ENCODE results near the gene DPYD.

DPYD gene

GRCh38 chr1:97630281-97630680 is 290.6 kb downstream of the DPYD start:
- no peak for DNase-seq (ENCODE audit: low read depth in 2 of 2, low spot score in 1 of 2)

GRCh38 chr1:97623220-97623619 is 297.6 kb downstream of the DPYD start:
- DNase-seq (ENCODE audit: low read depth in 2 of 2, low spot score in 1 of 2): no peak

GRCh38 chr1:97621955-97622354 is 298.9 kb downstream of the DPYD start:
- no peak for DNase-seq (ENCODE audit: low read depth in 2 of 2, low spot score in 1 of 2)

GRCh38 chr1:97619706-97620105 is 301.1 kb downstream of the DPYD start:
- DNase-seq (ENCODE audit: low read depth in 2 of 2, low spot score in 1 of 2): no peak

- no peak for DNase-seq (ENCODE audit: low read depth in 2 of 2, low spot score in 1 of 2)
These were observed 310.1 kb downstream of the DPYD start for GRCh38 chr1:97610748-97611147.

- no peak for DNase-seq (ENCODE audit: low read depth in 2 of 2, low spot score in 1 of 2)
These were observed 310.7 kb downstream of the DPYD start for GRCh38 chr1:97610102-97610501.

GRCh38 chr1:97608272-97608671 is 312.6 kb downstream of the DPYD start:
- DNase-seq (ENCODE audit: low read depth in 2 of 2, low spot score in 1 of 2): no peak

- DNase-seq (ENCODE audit: low read depth in 2 of 2, low spot score in 1 of 2): no peak
These were observed 317.1 kb downstream of the DPYD start for GRCh38 chr1:97603776-97604175.

GRCh38 chr1:97603218-97603617 is 317.6 kb downstream of the DPYD start:
- DNase-seq (ENCODE audit: low read depth in 2 of 2, low spot score in 1 of 2): no peak

- DNase-seq (ENCODE audit: low read depth in 2 of 2, low spot score in 1 of 2): no peak
These were observed 321.4 kb downstream of the DPYD start for GRCh38 chr1:97599447-97599846.

GRCh38 chr1:97593192-97593591 is 327.6 kb downstream of the DPYD start:
- no peak for DNase-seq (ENCODE audit: low read depth in 2 of 2, low spot score in 1 of 2)

- DNase-seq (ENCODE audit: low read depth in 2 of 2, low spot score in 1 of 2): no peak
These were observed 332.1 kb downstream of the DPYD start for GRCh38 chr1:97588772-97589171.

GRCh38 chr1:97581614-97582051 is 339.2 kb downstream of the DPYD start:
- no peak for DNase-seq (ENCODE audit: low read depth in 2 of 2, low spot score in 1 of 2)

GRCh38 chr1:97577613-97578012 is 343.2 kb downstream of the DPYD start:
- no peak for DNase-seq (ENCODE audit: low read depth in 2 of 2, low spot score in 1 of 2)

GRCh38 chr1:97573553-97573952 is 347.3 kb downstream of the DPYD start:
- no peak for DNase-seq (ENCODE audit: low read depth in 2 of 2, low spot score in 1 of 2)

GRCh38 chr1:97572561-97572960 is 348.3 kb downstream of the DPYD start:
- no peak for DNase-seq (ENCODE audit: low read depth in 2 of 2, low spot score in 1 of 2)

- no peak for DNase-seq (ENCODE audit: low read depth in 2 of 2, low spot score in 1 of 2)
These were observed 349.1 kb downstream of the DPYD start for GRCh38 chr1:97571760-97572159.

- DNase-seq (ENCODE audit: low read depth in 2 of 2, low spot score in 1 of 2): no peak
These were observed 350.1 kb downstream of the DPYD start for GRCh38 chr1:97570691-97571090.

GRCh38 chr1:97567000-97567749 is 353.7 kb downstream of the DPYD start:
- no peak for DNase-seq (ENCODE audit: low read depth in 2 of 2, low spot score in 1 of 2)

- DNase-seq (ENCODE audit: low read depth in 2 of 2, low spot score in 1 of 2): no peak
These were observed 354.9 kb downstream of the DPYD start for GRCh38 chr1:97565886-97566285.

- DNase-seq (ENCODE audit: low read depth in 2 of 2, low spot score in 1 of 2): no peak
These were observed 356.9 kb downstream of the DPYD start for GRCh38 chr1:97563926-97564325.

- DNase-seq (ENCODE audit: low read depth in 2 of 2, low spot score in 1 of 2): no peak
These were observed 358.8 kb downstream of the DPYD start for GRCh38 chr1:97562081-97562480.

GRCh38 chr1:97560714-97561113 is 360.1 kb downstream of the DPYD start:
- no peak for DNase-seq (ENCODE audit: low read depth in 2 of 2, low spot score in 1 of 2)

Measured in stimulated activated CD8-positive, alpha-beta memory T cell treated with anti-CD3 and anti-CD28 coated beads, Interleukin-4, amount 100 ng/mL, for 4 hours (primary cell).